SK-N-SH (cell line): ENCODE results near the gene NFXL1. TPM values are rescaled to one million over a fixed set of nuclear protein-coding genes. Genes with fewer than 3 reads are reported as not detected.

Experiments
- CTCF ChIA-PET: fragments of 300-600, 350-600 bp; formaldehyde crosslinking; extraction: SDS; loops from one replicate; lab custom pipeline; 2021; lab: Yijun Ruan, JAX
- POLR2A ChIA-PET: fragments of 350-600 bp; sonication (Branson Sonifier 250); formaldehyde crosslinking; extraction: SDS; loops from one replicate; lab custom pipeline; 2020; ENCODE audit warnings: antibody characterized with exemption, inconsistent platforms; lab: Yijun Ruan, JAX
- DNase-seq: peaks from one replicate; pipeline ENCODE4 v3.0.0; 2012
- H2AFZ ChIP-seq: fragments of 200-600 bp; sonication (generic); 2 replicates; pipeline ENCODE4 v1.8.1; 2016; ENCODE audit warnings: antibody characterized with exemption, mild to moderate bottlenecking, low read depth
- H3F3A ChIP-seq: fragments of 200-600 bp; sonication (generic); replicated peaks from 2 replicates; pipeline ENCODE3; 2016; ENCODE audit warnings: antibody characterized with exemption, mild to moderate bottlenecking; ENCODE audit not compliant: insufficient read depth
- H3K27ac ChIP-seq, 2 experiments: fragments of 200-500 bp in 1 of 2; fragments of 200-600 bp in 1 of 2; sonication (Bioruptor generic) in 1 of 2; sonication (generic), shearing (Covaris generic) in 1 of 2; 2 replicates each; pipeline versions ENCODE4 v1.5.1 to v1.6.1; 2014 to 2016; ENCODE audit warnings: low read depth in 2 of 2, inconsistent platforms in 1 of 2, low read length in 1 of 2, mild to moderate bottlenecking in 1 of 2, mixed read lengths in 1 of 2
- H3K27me3 ChIP-seq: fragments of 200-600 bp; sonication (generic), shearing (Covaris generic); 2 replicates; pipeline ENCODE4 v1.6.1; 2016; ENCODE audit warnings: mixed run types; ENCODE audit not compliant: insufficient read depth
- H3K36me3 ChIP-seq, 2 experiments: fragments of 200-500 bp in 1 of 2; fragments of 200-600 bp in 1 of 2; sonication (Bioruptor generic) in 1 of 2; sonication (generic) in 1 of 2; replicated peaks in 1 of 2; 2 replicates each; pipeline versions ENCODE3 to v1.5.1; 2014 to 2016; ENCODE audit warnings: low read length in 1 of 2, mild to moderate bottlenecking in 1 of 2; ENCODE audit not compliant: insufficient read depth in 2 of 2, control insufficient read depth in 1 of 2
- H3K4me1 ChIP-seq, 2 experiments: fragments of 200-500 bp in 1 of 2; fragments of 200-600 bp in 1 of 2; sonication (Bioruptor generic) in 1 of 2; sonication (generic), shearing (Covaris generic) in 1 of 2; 2 replicates each; pipeline versions ENCODE4 v1.5.1 to v1.6.1; 2014 to 2016; ENCODE audit warnings: low read depth in 1 of 2, low read length in 1 of 2, mixed run types in 1 of 2; ENCODE audit not compliant: insufficient read depth in 2 of 2, control insufficient read depth in 1 of 2
- H3K4me2 ChIP-seq: fragments of 200-600 bp; sonication (generic), shearing (Covaris generic); 2 replicates; pipeline ENCODE4 v1.6.1; 2017; ENCODE audit warnings: mixed run types
- H3K4me3 ChIP-seq, 2 experiments: fragments of 200-500 bp in 1 of 2; fragments of 200-600 bp in 1 of 2; sonication (Bioruptor generic) in 1 of 2; sonication (generic), shearing (Covaris generic) in 1 of 2; 2 replicates each; pipeline versions ENCODE4 v1.5.1 to v1.8.1; 2014 to 2016; ENCODE audit warnings: low read depth in 2 of 2, inconsistent platforms in 1 of 2, low read length in 1 of 2, mild to moderate bottlenecking in 1 of 2, mixed read lengths in 1 of 2, moderate library complexity in 1 of 2
- H3K79me2 ChIP-seq: fragments of 200-600 bp; sonication (generic); 2 replicates; pipeline ENCODE4 v1.8.1; 2017; ENCODE audit warnings: mild to moderate bottlenecking; ENCODE audit not compliant: insufficient read depth
- H3K9ac ChIP-seq: fragments of 200-600 bp; sonication (generic); 2 replicates; pipeline ENCODE4 v1.6.1; 2017; ENCODE audit warnings: mixed run types
- H3K9me2 ChIP-seq: fragments of 200-600 bp; sonication (generic); 2 replicates; pipeline ENCODE4 v1.6.1; 2017; ENCODE audit warnings: mixed run types
- H3K9me3 ChIP-seq: fragments of 200-600 bp; sonication (generic); 2 replicates; pipeline ENCODE4 v1.6.1; 2017; ENCODE audit warnings: mixed run types, mild to moderate bottlenecking, moderate library complexity
- H4K20me1 ChIP-seq: fragments of 200-600 bp; sonication (generic); 2 replicates; pipeline ENCODE4 v1.6.1; 2017; ENCODE audit warnings: mild to moderate bottlenecking, mixed run types; ENCODE audit not compliant: insufficient read depth
- CHD2 ChIP-seq: fragments of 150-350 bp; IDR thresholded peaks from 2 replicates; pipeline ENCODE4 v1.6.1; 2018; ENCODE audit warnings: low read length; ENCODE audit not compliant: partially characterized antibody
- ELF1 ChIP-seq: IDR thresholded peaks from 2 replicates; pipeline ENCODE4 v1.4.0; 2012
- EZH2phosphoT487 ChIP-seq: fragments of 200-600 bp; sonication (generic); IDR thresholded peaks from 2 replicates; pipeline ENCODE4 v1.6.1; 2017; ENCODE audit warnings: low read depth, mixed run types, mild to moderate bottlenecking, antibody characterized with exemption, moderate library complexity, borderline replicate concordance
- FOSL2 ChIP-seq: IDR thresholded peaks from 2 replicates; pipeline ENCODE4 v1.4.0; 2012; ENCODE audit warnings: low read depth, mild to moderate bottlenecking, moderate library complexity, borderline replicate concordance
- FOXJ3 ChIP-seq: sonication (generic); formaldehyde crosslinking; IDR thresholded peaks from 2 replicates; pipeline ENCODE4 v1.5.1; 2020; ENCODE audit warnings: mild to moderate bottlenecking, missing genetic modification reagents
- FOXM1 ChIP-seq: IDR thresholded peaks from 2 replicates; pipeline ENCODE4 v1.4.0; 2012; ENCODE audit warnings: low read depth, mild to moderate bottlenecking
- GABPA ChIP-seq: IDR thresholded peaks from 2 replicates; pipeline ENCODE4 v1.4.0; 2012; ENCODE audit warnings: low read depth, mild to moderate bottlenecking
- GATA2 ChIP-seq: sonication (generic); formaldehyde crosslinking; IDR thresholded peaks from 2 replicates; pipeline ENCODE4 v1.5.0; 2020; ENCODE audit warnings: mild to moderate bottlenecking, missing genetic modification reagents
- JUND ChIP-seq: IDR thresholded peaks from 2 replicates; pipeline ENCODE4 v1.4.0; 2012
- MEF2A ChIP-seq: IDR thresholded peaks from 2 replicates; pipeline ENCODE4 v1.4.0; 2012; ENCODE audit warnings: low read depth, borderline replicate concordance
- RCOR1 ChIP-seq: fragments of 150-350 bp; IDR thresholded peaks from 2 replicates; pipeline ENCODE4 v1.6.1; 2017; ENCODE audit warnings: antibody characterized with exemption, low read length
- RXRA ChIP-seq: IDR thresholded peaks from 2 replicates; pipeline ENCODE4 v1.4.0; 2012; ENCODE audit warnings: low read depth, mild to moderate bottlenecking, borderline replicate concordance
- TAF1 ChIP-seq: IDR thresholded peaks from 2 replicates; pipeline ENCODE4 v1.6.1; 2012; ENCODE audit warnings: low read depth, mild to moderate bottlenecking, low read length, moderate library complexity, borderline replicate concordance
- TEAD4 ChIP-seq: IDR thresholded peaks from 2 replicates; pipeline ENCODE4 v1.4.0; 2012; ENCODE audit warnings: mild to moderate bottlenecking, borderline replicate concordance; ENCODE audit not compliant: insufficient read depth
- YY1 ChIP-seq: IDR thresholded peaks from 2 replicates; pipeline ENCODE4 v1.4.0; 2012; ENCODE audit warnings: low read depth, mild to moderate bottlenecking
- WGBS: methylation state at CpG from one replicate; pipeline ENCODE4 v1.1.6; 2017; ENCODE audit warnings: low lambda C conversion rate; 5-methylcytosine and 5-hydroxymethylcytosine counted together
- polyA plus RNA-seq, 3 experiments: library from polyadenylated mRNA; depleted of rRNA; stranded (reverse); fragments of >200 nt; gene quantifications; 2 replicates each; pipeline ENCODE4 v1.2.3, GENCODE V29; 2012
- TF ChIP-seq, protein P1 (sequence below): fragments of 150-350 bp; IDR thresholded peaks from 2 replicates; pipeline ENCODE4 v1.6.1; 2017; ENCODE audit warnings: antibody characterized with exemption, low read length, low read depth, borderline replicate concordance
- TF ChIP-seq, protein P2 (sequence below): IDR thresholded peaks from 2 replicates; pipeline ENCODE4 v1.4.0; 2012; ENCODE audit warnings: low read depth, borderline replicate concordance

Gene NFXL1
- polyA plus RNA-seq, 1 of the 3 experiments (the other 2 are of a cell fraction) = 9.0 TPM

DNA sequence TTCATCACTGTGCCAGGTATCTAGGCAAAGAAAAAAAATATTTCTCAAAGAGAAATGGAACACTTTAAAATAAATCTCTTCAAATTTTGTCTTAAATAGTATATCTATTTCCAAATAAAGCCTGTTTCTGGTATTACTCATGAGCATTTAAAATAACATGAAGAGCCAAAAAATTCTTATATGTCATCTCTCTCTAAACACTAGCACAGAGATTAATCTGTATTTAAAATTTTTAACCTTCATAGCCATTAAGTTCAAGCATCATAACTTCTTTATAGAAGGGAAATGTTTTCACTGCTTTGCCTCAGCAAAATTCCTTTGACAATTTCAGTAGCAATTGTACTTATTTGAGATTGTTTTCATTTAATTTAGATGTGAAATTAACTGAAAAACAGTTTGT lies 71.4 kb downstream of the NFXL1 start:
- Histone ChIP-seq H3K4me2 (no peak overlapping the region), H2AFZ (no peak overlapping the region), H3K27ac (no peak overlapping the region), H3K4me1 (no peaks in the 10 kb centered on the region; a peak in 1 of 4 replicates), H4K20me1 (no peaks in the 10 kb centered on the region), H3K9me2 (no peaks in the 10 kb centered on the region), H3K4me3 (no peak overlapping the region), H3K79me2 (no peaks in the 10 kb centered on the region), H3K36me3 (peaks cover 24 to 45% of the 10 kb centered on the region in 2 experiments), H3K27me3 (no peaks in the 10 kb centered on the region), H3K9me3 (no peaks in the 10 kb centered on the region), H3K9ac (no peak overlapping the region), H3F3A (peaks cover 20% of the 10 kb centered on the region)
- ChIA-PET CTCF (interaction anchor here (1.4 to 8.6 kb wide), 2 partner anchors 137 to 175 kb away, joined by 6 to 417 read pairs; no protein-coding TSS in a partner anchor), POLR2A (no interaction called here)
- no peak for DNase-seq
- TF ChIP-seq GATA2 (no peak), FOXM1 (no peak), ELF1 (no peak), RCOR1 (no peak), GABPA (no peak), FOSL2 (no peak), RXRA (no peak), CHD2 (no peak)
- TF ChIP-seq, protein P1, sequence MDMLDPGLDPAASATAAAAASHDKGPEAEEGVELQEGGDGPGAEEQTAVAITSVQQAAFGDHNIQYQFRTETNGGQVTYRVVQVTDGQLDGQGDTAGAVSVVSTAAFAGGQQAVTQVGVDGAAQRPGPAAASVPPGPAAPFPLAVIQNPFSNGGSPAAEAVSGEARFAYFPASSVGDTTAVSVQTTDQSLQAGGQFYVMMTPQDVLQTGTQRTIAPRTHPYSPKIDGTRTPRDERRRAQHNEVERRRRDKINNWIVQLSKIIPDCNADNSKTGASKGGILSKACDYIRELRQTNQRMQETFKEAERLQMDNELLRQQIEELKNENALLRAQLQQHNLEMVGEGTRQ = no peak

DNA sequence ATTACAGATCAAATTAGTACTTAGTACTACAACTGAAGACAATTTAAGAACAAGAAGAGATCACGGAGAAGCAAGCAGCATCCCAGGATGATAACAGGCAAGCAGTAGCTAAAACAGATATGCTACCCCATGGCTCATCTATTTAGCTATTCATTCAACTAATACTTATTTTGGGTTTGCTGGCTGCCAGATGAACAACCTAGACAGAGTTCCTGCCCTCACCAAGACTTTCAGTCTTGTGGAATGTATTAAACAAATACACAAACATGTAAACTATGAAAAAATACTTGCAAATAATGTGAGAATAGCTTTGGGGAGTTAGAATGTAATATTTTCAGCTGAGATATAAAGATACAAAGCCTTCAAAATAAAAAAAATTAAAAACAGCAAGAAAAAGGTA lies 74.1 kb downstream of the NFXL1 start:
- Histone ChIP-seq H3F3A (peaks cover 20% of the 10 kb centered on the region), H3K4me2 (no peak overlapping the region), H3K9me2 (no peaks in the 10 kb centered on the region), H4K20me1 (no peaks in the 10 kb centered on the region), H3K9ac (no peak overlapping the region), H3K27ac (no peak overlapping the region), H3K4me1 (peaks cover 0 to 9% of the 10 kb centered on the region in 2 experiments; a peak in 2 of 4 replicates), H3K9me3 (no peaks in the 10 kb centered on the region), H3K27me3 (no peaks in the 10 kb centered on the region), H3K4me3 (no peak overlapping the region), H3K36me3 (peaks cover 10 to 34% of the 10 kb centered on the region in 2 experiments), H2AFZ (no peak overlapping the region), H3K79me2 (no peaks in the 10 kb centered on the region)
- TF ChIP-seq TAF1 (no peak), TEAD4 (no peak), YY1 (no peak), EZH2phosphoT487 (no peak), JUND (no peak), GABPA (no peak), FOXM1 (no peak), FOXJ3 (CRISPR knock-in tag) (no peak), MEF2A (no peak)
- TF ChIP-seq, protein P2, sequence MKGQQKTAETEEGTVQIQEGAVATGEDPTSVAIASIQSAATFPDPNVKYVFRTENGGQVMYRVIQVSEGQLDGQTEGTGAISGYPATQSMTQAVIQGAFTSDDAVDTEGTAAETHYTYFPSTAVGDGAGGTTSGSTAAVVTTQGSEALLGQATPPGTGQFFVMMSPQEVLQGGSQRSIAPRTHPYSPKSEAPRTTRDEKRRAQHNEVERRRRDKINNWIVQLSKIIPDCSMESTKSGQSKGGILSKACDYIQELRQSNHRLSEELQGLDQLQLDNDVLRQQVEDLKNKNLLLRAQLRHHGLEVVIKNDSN = no peak
- TF ChIP-seq, protein P1 = no peak
- 100% methylated on average over 1 of the region's 1 CpG for WGBS
- DNase-seq = no peak
- CTCF ChIA-PET = interaction anchor here (0.6 to 8.6 kb wide), 9 partner anchors 9 to 1033 kb away, joined by 3 to 417 read pairs (median 5); no protein-coding TSS in a partner anchor
- POLR2A ChIA-PET = no interaction called here
